HuH-7.5 (cell line): ENCODE results near the gene SRRM2.

ENCODE experiments used
- DNase-seq: peaks from one replicate; pipeline ENCODE4 v3.0.0; 2011; ENCODE audit warnings: low spot score

SRRM2 gene

GRCh38 chr16:2762711-2763110 is 10.3 kb downstream of the SRRM2 start:
- no peak for DNase-seq

DNA sequence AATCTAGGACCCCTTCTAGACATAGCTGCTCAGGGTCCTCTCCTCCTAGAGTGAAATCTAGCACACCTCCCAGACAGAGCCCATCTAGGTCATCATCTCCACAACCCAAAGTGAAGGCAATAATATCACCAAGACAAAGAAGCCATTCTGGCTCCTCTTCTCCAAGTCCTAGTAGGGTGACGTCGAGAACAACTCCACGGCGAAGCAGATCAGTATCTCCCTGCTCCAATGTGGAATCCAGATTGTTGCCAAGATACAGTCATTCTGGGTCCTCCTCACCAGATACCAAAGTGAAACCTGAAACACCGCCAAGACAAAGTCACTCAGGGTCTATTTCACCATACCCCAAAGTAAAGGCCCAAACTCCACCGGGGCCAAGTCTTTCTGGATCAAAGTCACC is 10.7 kb downstream of the SRRM2 start:
- no peak for DNase-seq

DNA sequence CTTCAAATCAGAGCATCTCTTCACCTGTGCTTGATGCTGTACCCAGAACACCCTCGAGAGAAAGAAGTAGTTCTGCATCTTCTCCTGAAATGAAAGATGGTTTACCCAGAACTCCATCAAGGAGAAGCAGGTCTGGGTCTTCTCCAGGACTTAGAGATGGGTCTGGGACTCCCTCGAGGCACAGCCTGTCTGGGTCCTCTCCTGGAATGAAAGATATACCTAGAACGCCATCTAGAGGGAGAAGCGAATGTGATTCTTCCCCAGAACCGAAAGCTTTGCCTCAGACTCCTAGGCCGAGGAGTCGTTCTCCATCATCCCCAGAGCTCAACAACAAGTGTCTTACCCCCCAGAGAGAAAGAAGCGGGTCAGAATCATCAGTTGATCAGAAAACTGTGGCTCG is 12.3 kb downstream of the SRRM2 start:
- no peak for DNase-seq

GRCh38 chr16:2765462-2766404 is 13.3 kb downstream of the SRRM2 start:
- no peak for DNase-seq

DNA sequence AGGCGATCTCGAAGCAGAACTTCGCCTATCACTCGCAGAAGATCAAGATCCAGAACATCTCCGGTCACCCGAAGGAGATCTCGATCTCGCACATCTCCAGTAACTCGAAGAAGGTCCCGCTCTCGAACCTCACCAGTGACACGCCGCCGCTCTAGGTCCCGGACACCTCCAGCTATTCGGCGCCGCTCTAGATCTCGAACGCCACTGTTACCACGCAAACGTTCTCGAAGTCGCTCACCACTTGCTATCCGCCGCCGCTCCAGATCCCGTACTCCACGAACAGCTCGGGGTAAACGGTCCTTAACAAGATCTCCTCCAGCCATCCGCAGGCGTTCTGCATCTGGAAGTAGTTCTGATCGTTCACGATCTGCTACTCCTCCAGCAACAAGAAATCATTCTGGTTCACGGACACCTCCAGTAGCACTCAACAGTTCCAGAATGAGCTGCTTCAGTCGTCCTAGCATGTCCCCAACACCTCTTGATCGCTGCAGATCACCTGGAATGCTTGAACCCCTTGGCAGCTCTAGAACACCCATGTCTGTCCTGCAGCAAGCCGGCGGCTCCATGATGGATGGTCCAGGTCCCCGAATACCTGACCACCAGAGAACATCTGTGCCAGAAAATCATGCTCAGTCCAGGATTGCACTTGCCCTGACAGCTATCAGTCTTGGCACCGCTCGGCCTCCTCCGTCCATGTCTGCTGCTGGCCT is 14.1 kb downstream of the SRRM2 start:
- no peak for DNase-seq

DNA sequence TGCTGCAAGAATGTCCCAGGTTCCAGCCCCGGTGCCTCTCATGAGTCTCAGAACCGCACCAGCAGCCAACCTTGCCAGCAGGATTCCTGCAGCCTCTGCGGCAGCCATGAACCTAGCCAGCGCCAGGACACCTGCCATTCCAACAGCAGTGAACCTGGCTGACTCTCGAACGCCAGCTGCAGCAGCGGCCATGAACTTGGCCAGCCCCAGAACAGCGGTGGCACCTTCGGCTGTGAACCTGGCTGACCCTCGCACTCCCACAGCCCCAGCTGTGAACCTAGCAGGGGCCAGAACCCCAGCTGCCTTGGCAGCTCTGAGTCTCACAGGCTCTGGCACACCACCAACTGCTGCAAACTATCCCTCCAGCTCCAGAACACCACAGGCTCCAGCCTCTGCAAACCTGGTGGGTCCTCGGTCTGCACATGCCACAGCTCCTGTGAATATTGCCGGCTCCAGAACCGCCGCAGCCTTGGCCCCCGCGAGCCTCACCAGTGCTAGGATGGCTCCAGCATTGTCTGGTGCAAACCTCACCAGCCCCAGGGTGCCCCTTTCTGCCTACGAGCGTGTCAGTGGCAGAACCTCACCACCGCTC is 14.8 kb downstream of the SRRM2 start:
- no peak for DNase-seq

DNA sequence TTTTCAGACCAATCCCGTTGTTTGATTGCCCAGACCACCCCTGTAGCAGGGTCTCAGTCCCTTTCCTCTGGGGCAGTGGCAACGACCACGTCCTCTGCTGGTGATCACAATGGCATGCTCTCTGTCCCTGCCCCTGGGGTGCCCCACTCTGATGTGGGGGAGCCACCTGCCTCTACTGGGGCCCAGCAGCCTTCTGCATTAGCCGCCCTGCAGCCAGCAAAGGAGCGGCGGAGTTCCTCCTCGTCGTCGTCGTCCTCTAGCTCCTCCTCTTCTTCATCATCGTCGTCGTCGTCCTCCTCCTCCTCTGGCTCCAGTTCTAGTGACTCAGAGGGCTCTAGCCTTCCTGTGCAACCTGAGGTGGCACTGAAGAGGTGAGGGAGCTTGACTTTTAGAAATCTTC is 15.5 kb downstream of the SRRM2 start:
- DNase-seq = no peak

- DNase-seq = no peak
Measured at GRCh38 chr16:2768403-2769089, 16.1 kb downstream of the SRRM2 start.

DNA sequence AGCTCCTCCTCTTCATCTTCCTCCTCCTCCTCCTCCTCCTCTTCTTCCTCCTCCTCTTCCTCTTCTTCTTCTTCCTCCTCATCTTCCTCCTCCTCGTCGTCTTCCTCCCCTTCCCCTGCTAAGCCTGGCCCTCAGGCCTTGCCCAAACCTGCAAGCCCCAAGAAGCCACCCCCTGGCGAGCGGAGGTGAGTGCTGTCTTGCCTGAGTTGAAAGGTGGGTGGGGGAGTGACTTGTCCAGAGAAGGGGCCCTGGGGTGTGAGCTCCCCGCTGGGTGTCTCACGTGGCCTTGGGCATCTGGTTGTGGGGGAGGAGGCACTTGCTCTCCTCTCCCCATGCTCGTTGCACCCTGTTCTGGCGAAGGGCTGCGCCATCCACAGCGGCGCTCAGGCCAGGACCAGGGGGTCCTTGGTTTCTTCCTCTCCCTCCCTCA is 16.7 kb downstream of the SRRM2 start:
- no peak for DNase-seq

GRCh38 chr16:2769675-2770056 is 17.2 kb downstream of the SRRM2 start:
- no peak for DNase-seq

DNA sequence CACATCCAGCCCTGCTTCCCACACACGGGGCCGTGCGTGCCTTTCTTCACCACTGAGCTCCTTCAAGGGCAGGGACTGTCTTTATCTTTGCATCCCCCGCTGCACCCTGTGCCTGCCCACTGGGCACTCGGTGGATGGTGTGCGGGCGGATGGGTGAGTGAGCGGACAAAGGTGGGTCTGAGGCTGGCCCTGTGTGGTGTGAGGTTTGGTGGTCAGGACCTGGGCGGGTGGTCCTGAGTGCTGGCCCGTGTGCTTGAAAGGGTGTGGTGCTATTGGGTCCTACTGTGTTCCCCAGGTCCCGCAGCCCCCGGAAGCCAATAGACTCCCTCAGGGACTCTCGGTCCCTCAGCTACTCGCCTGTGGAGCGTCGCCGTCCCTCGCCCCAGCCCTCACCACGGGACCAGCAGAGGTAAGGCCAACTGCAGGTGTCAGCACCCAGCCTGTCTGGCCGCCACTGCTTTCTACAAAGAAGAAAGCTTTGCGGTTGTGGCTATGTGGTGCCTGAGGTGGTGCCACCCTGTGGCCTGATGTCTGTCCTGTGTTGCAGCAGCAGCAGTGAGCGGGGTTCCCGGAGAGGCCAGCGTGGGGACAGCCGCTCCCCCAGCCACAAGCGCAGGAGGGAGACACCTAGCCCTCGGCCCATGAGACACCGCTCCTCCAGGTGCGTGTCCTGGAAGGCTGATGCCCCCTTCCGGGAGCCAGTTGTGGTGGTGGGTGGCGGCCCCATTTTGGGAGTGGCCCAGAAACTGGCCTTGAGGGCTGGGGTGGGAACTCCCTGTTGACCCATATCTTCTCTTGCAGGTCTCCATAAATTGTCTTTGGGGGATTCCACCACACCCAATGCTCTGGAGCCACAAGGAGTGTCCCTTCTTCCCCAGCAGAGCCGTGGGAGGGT is 17.9 kb downstream of the SRRM2 start:
- no peak for DNase-seq

GRCh38 chr16:2771496-2772402 is 19.3 kb downstream of the SRRM2 start:
- no peak for DNase-seq

DNA sequence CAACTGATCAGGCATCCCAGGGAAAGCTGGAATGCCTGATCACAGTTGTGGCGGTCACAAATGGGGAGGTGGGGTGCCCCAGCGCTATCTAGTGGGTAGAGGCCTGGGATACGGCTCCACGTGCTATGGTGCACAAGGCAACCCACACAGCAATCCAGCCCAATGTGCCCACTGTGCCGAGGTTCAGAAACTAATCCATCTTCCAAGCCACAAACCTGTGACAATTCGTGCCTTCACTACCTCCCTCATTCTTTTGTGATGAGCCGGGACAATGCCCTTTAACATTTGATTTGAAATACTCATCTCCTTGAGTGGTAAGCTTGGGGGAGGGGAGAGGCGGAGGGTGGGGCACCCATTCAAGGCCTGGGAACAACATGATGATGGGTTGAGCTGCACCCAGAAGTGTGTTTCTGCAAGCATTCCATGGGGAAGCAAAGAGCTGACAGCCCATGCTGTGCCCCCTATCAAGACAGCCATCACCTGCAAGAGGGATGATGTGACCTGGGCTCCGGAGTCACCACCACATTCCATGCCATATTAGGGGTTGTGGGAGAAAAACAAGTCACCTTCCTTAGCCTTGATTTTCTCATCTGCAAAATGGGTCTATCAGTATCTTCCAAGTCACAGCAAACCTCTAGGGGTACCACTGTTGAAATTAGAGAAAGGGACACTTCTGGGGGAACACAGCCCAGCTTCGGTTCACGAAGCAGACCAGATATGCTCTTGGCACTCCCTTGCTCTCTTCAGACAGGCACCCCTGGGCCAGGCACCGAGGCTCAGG is 20.9 kb downstream of the SRRM2 start:
- no peak for DNase-seq

GRCh38 chr16:2774161-2774891 is 21.9 kb downstream of the SRRM2 start:
- no peak for DNase-seq

DNA sequence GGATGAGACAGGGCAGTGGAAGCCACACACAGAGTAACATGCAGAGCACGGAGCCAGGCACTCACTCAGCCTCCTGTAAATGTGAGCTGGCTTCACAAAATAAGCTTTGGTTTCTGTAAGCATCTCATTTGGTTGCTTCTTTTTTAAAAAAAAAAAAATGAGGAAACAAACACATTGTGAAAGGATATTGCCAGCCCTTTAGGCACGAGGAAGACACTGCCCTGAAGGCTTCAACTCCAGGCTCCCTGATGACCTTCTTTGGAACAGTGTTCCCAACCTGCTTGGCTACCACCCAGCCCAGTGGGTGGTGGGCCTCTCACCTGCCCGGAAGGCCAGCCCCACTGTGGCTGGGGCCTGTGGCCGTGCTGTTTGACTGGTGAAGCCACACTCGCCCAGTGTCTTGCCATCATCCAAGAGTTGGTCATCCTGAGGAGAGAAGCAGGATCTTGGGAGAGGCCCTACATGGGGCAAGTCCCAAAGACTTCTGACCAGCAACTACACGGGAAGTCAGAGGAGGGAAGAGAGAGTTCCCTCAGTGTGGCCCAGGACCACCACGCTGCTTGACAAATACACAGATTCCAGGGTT is 22.8 kb downstream of the SRRM2 start:
- no peak for DNase-seq

- DNase-seq = no peak
Measured at GRCh38 chr16:2775765-2776499, 23.5 kb downstream of the SRRM2 start.

DNA sequence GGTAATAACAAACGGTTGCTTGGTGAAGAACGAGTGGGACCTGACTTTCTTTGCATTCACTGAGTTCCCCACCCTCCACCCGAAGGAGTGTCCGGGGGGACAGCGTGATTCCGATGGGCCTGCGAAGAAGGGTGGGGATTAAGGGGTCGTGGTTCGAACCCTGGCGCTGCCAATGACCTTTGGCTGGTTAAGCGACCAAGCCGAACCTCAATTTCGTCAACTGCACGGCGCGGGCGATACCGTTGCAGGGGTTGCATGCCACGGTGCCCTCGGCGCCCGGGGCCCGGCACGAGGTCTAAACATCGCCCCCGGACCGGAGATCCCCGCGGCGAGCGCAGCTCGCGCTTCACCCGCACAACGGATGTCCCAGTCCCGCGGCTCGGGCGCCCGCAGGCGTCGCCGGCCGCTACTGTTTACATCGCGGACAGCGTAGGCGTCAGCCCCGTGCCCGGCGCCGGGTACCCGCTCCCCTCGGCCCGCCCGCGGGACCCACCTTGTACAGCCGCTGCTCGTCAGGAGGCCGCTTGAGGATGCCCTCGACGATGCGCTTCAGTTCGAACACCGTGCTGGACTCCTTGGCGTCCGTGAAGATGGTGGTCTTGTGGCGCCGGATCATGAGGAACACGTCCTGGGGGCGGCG is 24.2 kb downstream of the SRRM2 start:
- DNase-seq = no peak
